Endodermal cell (in vitro differentiated cells): Measurements from ENCODE around the gene MMP11. TPM values are rescaled to one million over a fixed set of nuclear protein-coding genes. Genes with fewer than 3 reads are reported as not detected.

ENCODE experiments used
- DNase-seq: peaks from one replicate; pipeline ENCODE4 v3.0.0-alpha.2; 2017
- H3K27ac ChIP-seq: 2 replicates; pipeline ENCODE4 v1.5.1; 2013; ENCODE audit warnings: mild to moderate bottlenecking, low read depth, low read length, moderate library complexity
- H3K27me3 ChIP-seq: 2 replicates; pipeline ENCODE4 v1.6.1; 2013; ENCODE audit warnings: mild to moderate bottlenecking, low read length, moderate library complexity; ENCODE audit not compliant: insufficient read depth, control insufficient read depth, poor library complexity, severe bottlenecking
- H3K36me3 ChIP-seq: 2 replicates; pipeline ENCODE4 v1.7.0; 2013; ENCODE audit warnings: mild to moderate bottlenecking, low read length, moderate library complexity; ENCODE audit not compliant: control insufficient read depth, insufficient read depth
- H3K4me1 ChIP-seq: one replicate; pipeline ENCODE4 v1.7.0; 2013; ENCODE audit warnings: low read length; ENCODE audit not compliant: control insufficient read depth, insufficient read depth
- H3K4me3 ChIP-seq: 2 replicates; pipeline ENCODE4 v1.5.1; 2013; ENCODE audit warnings: mild to moderate bottlenecking, low read length, moderate library complexity
- H3K9ac ChIP-seq: 2 replicates; pipeline ENCODE4 v1.6.1; 2013; ENCODE audit warnings: mild to moderate bottlenecking, low read length, moderate library complexity; ENCODE audit not compliant: poor library complexity, severe bottlenecking; ENCODE audit errors: extremely low read depth
- H3K9me3 ChIP-seq: 2 replicates; pipeline ENCODE4 v1.6.1; 2013; ENCODE audit warnings: mild to moderate bottlenecking, low read length, moderate library complexity; ENCODE audit not compliant: control insufficient read depth
- H3K27ac Mint-ChIP-seq: 2 replicates; pipeline ENCODE4 v1.8.0; 2020; ENCODE audit warnings: mixed read lengths
- H3K27me3 Mint-ChIP-seq: 2 replicates; pipeline ENCODE4 v1.8.0; 2021; ENCODE audit warnings: mild to moderate bottlenecking, mixed read lengths; ENCODE audit not compliant: insufficient read depth
- H3K36me3 Mint-ChIP-seq: 2 replicates; pipeline ENCODE4 v1.8.0; 2020; ENCODE audit warnings: low read depth, mixed read lengths
- H3K4me1 Mint-ChIP-seq: 2 replicates; pipeline ENCODE4 v1.8.0; 2020; ENCODE audit warnings: mixed read lengths
- H3K4me3 Mint-ChIP-seq: 2 replicates; pipeline ENCODE4 v1.8.0; 2020; ENCODE audit warnings: mild to moderate bottlenecking, moderate library complexity, mixed read lengths
- H3K9me3 Mint-ChIP-seq: 2 replicates; pipeline ENCODE4 v1.8.0; 2020; ENCODE audit warnings: mild to moderate bottlenecking, mixed read lengths
- CTCF ChIP-seq: fragments of 200-600 bp; sonication (generic); conservative IDR thresholded peaks from 2 replicates; pipeline ENCODE4 v1.5.0; 2021; ENCODE audit warnings: antibody characterized with exemption, mild to moderate bottlenecking
- WGBS, 2 experiments: methylation state at CpG; one replicate each; pipeline versions ENCODE4 v1.1.5 to v1.1.7; 2013; ENCODE audit warnings: missing lambda C conversion rate in 2 of 2, mixed read lengths in 1 of 2; ENCODE audit not compliant: insufficient coverage in 1 of 2, insufficient read length in 1 of 2; 5-methylcytosine and 5-hydroxymethylcytosine counted together
- total RNA-seq, 2 donors: library from RNA; stranded (reverse); fragmentation: NEBNext Ultra II Directional in 1 of 2; extraction: Animal tissue kit (Norgen Biotek cat#: 25700) in 1 of 2; gene quantifications; 2 replicates in 1 of 2; 3 replicates in 1 of 2; pipeline ENCODE4 v1.2.1, GENCODE V29; 2021

The MMP11 gene
- total RNA-seq, 2 donors from 2014 or later: 9.7 to 14.3 TPM

DNA sequence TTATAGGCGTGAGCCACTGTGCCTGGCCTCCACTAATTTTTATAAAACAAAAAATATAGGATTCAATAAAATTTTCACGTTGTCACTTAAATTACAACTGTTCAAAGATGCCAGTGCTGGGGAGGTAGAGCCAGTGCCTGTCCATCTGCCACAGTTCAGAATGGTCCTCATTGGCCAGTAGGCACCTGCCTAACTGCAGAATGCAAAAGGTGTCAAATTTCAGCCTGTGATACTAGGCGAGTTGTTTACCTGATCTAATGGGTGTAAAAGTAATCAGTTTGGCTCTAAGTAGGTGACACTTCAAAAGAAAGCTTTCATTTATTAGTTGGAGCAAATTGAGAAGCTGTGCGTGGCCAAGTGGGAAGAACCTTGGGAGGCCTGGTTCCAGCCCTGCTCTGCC, 16.5 kb downstream of the MMP11 start:
- H3K4me3 Mint-ChIP-seq: peak overlapping the region; percentile 79
- H3K9me3 Mint-ChIP-seq: no peaks in the 10 kb centered on the region
- H3K27ac ChIP-seq: no peak overlapping the region
- H3K27me3 Mint-ChIP-seq: no peaks in the 10 kb centered on the region
- 64 to 69% methylated on average over 3 to 4 of the region's 4 CpGs for WGBS, 2 experiments
- H3K4me1 ChIP-seq: peaks cover 19% of the 10 kb centered on the region
- H3K27ac Mint-ChIP-seq: peak overlapping the region; percentile 74
- H3K36me3 ChIP-seq: peaks cover 29% of the 10 kb centered on the region
- no peaks in the 10 kb centered on the region for H3K9me3 ChIP-seq
- H3K9ac ChIP-seq: peak overlapping the region; percentile 19
- H3K4me3 ChIP-seq: peak overlapping the region; percentile 21
- no peak for TF ChIP-seq CTCF
- H3K36me3 Mint-ChIP-seq: peaks cover 25% of the 10 kb centered on the region
- peak; percentile 62 for DNase-seq
- no peaks in the 10 kb centered on the region for H3K27me3 ChIP-seq
- H3K4me1 Mint-ChIP-seq: peaks cover 39% of the 10 kb centered on the region

DNA sequence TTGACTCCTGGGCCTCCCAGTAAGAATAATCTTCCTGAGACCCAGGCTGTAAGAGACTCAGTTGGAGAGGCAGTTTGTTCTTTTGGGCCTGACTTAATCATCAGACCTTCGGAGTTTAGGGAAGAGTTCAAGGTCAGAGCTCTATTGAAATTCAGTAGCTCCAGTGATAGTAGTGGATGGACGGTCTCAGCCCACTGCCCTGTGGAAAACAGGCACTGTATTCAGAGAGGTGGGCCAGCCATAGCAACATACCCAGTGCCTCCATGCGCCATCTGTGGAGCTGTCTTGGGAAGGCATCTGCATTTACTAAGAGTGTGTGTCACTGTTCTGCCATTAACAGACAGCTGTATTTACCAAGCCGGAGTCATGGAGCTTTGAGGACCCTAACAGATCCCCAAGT, 17.0 kb downstream of the MMP11 start:
- H3K4me3 Mint-ChIP-seq: peak overlapping the region; percentile 79
- no peaks in the 10 kb centered on the region for H3K9me3 Mint-ChIP-seq
- peaks cover 39% of the 10 kb centered on the region for H3K4me1 Mint-ChIP-seq
- Histone ChIP-seq H3K36me3 (peaks cover 34% of the 10 kb centered on the region), H3K4me3 (peak overlapping the region; percentile 21), H3K27ac (no peak overlapping the region), H3K9ac (peak overlapping the region; percentile 19), H3K4me1 (peaks cover 19% of the 10 kb centered on the region), H3K27me3 (no peaks in the 10 kb centered on the region), H3K9me3 (no peaks in the 10 kb centered on the region)
- peak overlapping the region; percentile 74 for H3K27ac Mint-ChIP-seq
- TF ChIP-seq CTCF: peak; percentile 49
- H3K36me3 Mint-ChIP-seq: peaks cover 30% of the 10 kb centered on the region
- DNase-seq: peak; percentile 60
- H3K27me3 Mint-ChIP-seq: no peaks in the 10 kb centered on the region
- WGBS, 2 experiments: 86 to 89% methylated on average over 3 to 4 of the region's 4 CpGs

- H3K4me1 ChIP-seq: peaks cover 19% of the 10 kb centered on the region
- H3K27ac Mint-ChIP-seq: peak overlapping the region; percentile 44
- TF ChIP-seq CTCF: no peak
- H3K27me3 Mint-ChIP-seq: no peaks in the 10 kb centered on the region
- peaks cover 41% of the 10 kb centered on the region for H3K36me3 Mint-ChIP-seq
- no peaks in the 10 kb centered on the region for H3K27me3 ChIP-seq
- H3K9ac ChIP-seq: no peak overlapping the region
- H3K4me3 ChIP-seq: no peak overlapping the region
- H3K27ac ChIP-seq: no peak overlapping the region
- no peaks in the 10 kb centered on the region for H3K9me3 ChIP-seq
- peaks cover 39% of the 10 kb centered on the region for H3K4me1 Mint-ChIP-seq
- no peak overlapping the region for H3K4me3 Mint-ChIP-seq
- DNase-seq: no peak
- H3K9me3 Mint-ChIP-seq: no peaks in the 10 kb centered on the region
- H3K36me3 ChIP-seq: peaks cover 47% of the 10 kb centered on the region
- 86 to 87% methylated on average over 10 of the region's 11 CpGs for WGBS, 2 experiments
These were observed 18.4 kb downstream of the MMP11 start for GRCh38 chr22:23790819-23791737.
